ENCODE measurements around the gene ADGRB2.

DNA sequence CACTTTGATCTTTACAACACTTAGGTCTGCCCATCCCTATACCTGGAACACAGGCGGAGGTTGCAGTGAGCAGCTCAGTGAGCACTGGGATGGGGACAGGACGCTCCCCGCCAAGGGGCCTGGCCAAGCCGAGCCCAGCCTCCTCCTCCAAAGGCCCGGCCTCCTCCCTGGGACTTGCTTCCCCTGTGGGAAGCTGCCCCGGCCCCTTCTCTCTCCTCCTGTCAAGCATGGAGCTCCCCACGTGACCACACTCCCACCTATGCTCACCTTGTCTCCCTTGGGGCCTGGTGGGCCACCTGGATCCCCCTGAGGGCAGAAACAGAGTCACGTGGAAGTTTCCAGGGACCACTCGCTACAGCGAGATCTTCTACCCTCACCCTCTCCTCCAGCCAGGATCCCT, 73.2 kb downstream of the ADGRB2 start:
- TF ChIP-seq POLR2AphosphoS5 (IDR thresholded peaks at IDR 0.05; ENCODE audit: low read depth, low read length) (no peak), POLR2A (IDR thresholded peaks at IDR 0.05; ENCODE audit: low read depth, low read length) (no peak), TAF1 (IDR thresholded peaks at IDR 0.05; ENCODE audit: borderline replicate concordance, low read depth, low read length) (no peak)

All from GM12892 (cell line).